Liver (tissue), 3 donors: ENCODE measurements around the gene OR5H1.

Experiments used
- ATF3 ChIP-seq: IDR thresholded peaks from 2 replicates; pipeline ENCODE4 v1.6.1; 2016; ENCODE audit warnings: antibody characterized with exemption
- CTCF ChIP-seq: fragments of 150-350 bp; IDR thresholded peaks from 2 replicates; pipeline ENCODE4 v1.5.1; 2017; ENCODE audit warnings: improper control_type of control experiment, low read depth, low read length; ENCODE audit not compliant: missing input control
- FOXA1 ChIP-seq: IDR thresholded peaks from 2 replicates; pipeline ENCODE4 v1.6.1; 2016; ENCODE audit warnings: antibody characterized with exemption
- GABPA ChIP-seq, 2 donors: IDR thresholded peaks in 1 of 2; conservative IDR thresholded peaks in 1 of 2; 2 replicates each; pipeline ENCODE4 v1.6.1; 2016; ENCODE audit warnings: antibody characterized with exemption in 2 of 2, mild to moderate bottlenecking in 1 of 2, moderate library complexity in 1 of 2
- JUND ChIP-seq, 2 donors: IDR thresholded peaks; 2 replicates each; pipeline ENCODE4 v1.6.1; 2016; ENCODE audit warnings: antibody characterized with exemption in 2 of 2
- MAX ChIP-seq: IDR thresholded peaks from 2 replicates; pipeline ENCODE4 v1.6.1; 2016; ENCODE audit warnings: antibody characterized with exemption
- NR2F2 ChIP-seq: IDR thresholded peaks from 2 replicates; pipeline ENCODE4 v1.6.1; 2016; ENCODE audit warnings: antibody characterized with exemption
- RAD21 ChIP-seq, 2 donors: IDR thresholded peaks; 2 replicates each; pipeline ENCODE4 v1.6.1; 2016; ENCODE audit warnings: antibody characterized with exemption in 2 of 2, mild to moderate bottlenecking in 2 of 2
- REST ChIP-seq: IDR thresholded peaks from 2 replicates; pipeline ENCODE4 v1.6.1; 2016; ENCODE audit warnings: antibody characterized with exemption, mild to moderate bottlenecking
- SP1 ChIP-seq: IDR thresholded peaks from 2 replicates; pipeline ENCODE4 v1.6.1; 2018; ENCODE audit warnings: antibody characterized with exemption, mild to moderate bottlenecking
- TAF1 ChIP-seq: conservative IDR thresholded peaks from 2 replicates; pipeline ENCODE4 v1.6.1; 2016; ENCODE audit warnings: antibody characterized with exemption, mild to moderate bottlenecking
- YY1 ChIP-seq: IDR thresholded peaks from 2 replicates; pipeline ENCODE4 v1.6.1; 2016; ENCODE audit warnings: antibody characterized with exemption, mild to moderate bottlenecking
- ZBTB33 ChIP-seq: IDR thresholded peaks from 2 replicates; pipeline ENCODE4 v1.6.1; 2016; ENCODE audit warnings: antibody characterized with exemption
- donor health status: healthy.
- donor health status: healthy.

- TF ChIP-seq CTCF = no peak
- no peak for TF ChIP-seq MAX
- TF ChIP-seq REST = no peak
- TF ChIP-seq SP1 = no peak
- no peak for TF ChIP-seq RAD21 (IDR thresholded peaks at IDR 0.05)
- no peak for TF ChIP-seq ATF3
- no peak for TF ChIP-seq ZBTB33
- no peak for TF ChIP-seq GABPA (IDR thresholded peaks at IDR 0.05 in 1 of 2, conservative IDR thresholded peaks at IDR 0.05 in 1 of 2)
- no peak for TF ChIP-seq TAF1
- no peak for TF ChIP-seq FOXA1
- TF ChIP-seq JUND (IDR thresholded peaks at IDR 0.05) = no peak
- TF ChIP-seq NR2F2 = no peak
- no peak for TF ChIP-seq YY1
Observed at GRCh38 chr3:98095882-98096281, 34.6 kb upstream of the OR5H1 start.
